Activated CD4-positive, alpha-beta T cell treated with anti-CD3 and anti-CD28 coated beads, Interleukin-2, amount 10 ng/mL, durations not matched to agents 7 days and 5 days (primary cell): Measurements from ENCODE around the gene KIRREL2. TPM values are rescaled to one million over a fixed set of nuclear protein-coding genes. Genes with fewer than 3 reads are reported as not detected.
"Not testable (repeated sequence)": the region's sequence is repeated elsewhere in the genome, so short reads cannot be mapped to it uniquely, and the experiment has no call there.

Experiments
- CTCF ChIA-PET: fragments of 350-600 bp; sonication (Branson Sonifier 250); formaldehyde crosslinking; loops from one replicate; lab custom pipeline; 2021; ENCODE audit warnings: antibody characterized with exemption; lab: Charles Lee
- POLR2A ChIA-PET: fragments of 350-600 bp; sonication (Branson Sonifier 250); formaldehyde crosslinking; loops from one replicate; lab custom pipeline; 2021; ENCODE audit warnings: antibody characterized with exemption; lab: Charles Lee
- DNase-seq: peaks from one replicate; pipeline ENCODE4 v3.0.0-alpha.2; 2020
- H3K27ac Mint-ChIP-seq: one replicate; pipeline ENCODE4 v1.8.0; 2021; ENCODE audit warnings: mild to moderate bottlenecking, moderate library complexity, mixed read lengths
- H3K27me3 Mint-ChIP-seq: one replicate; pipeline ENCODE4 v1.8.0; 2021; ENCODE audit warnings: mixed read lengths
- H3K36me3 Mint-ChIP-seq: one replicate; pipeline ENCODE4 v1.8.0; 2021; ENCODE audit warnings: low read depth, mixed read lengths
- H3K4me1 Mint-ChIP-seq: one replicate; pipeline ENCODE4 v1.8.0; 2021; ENCODE audit warnings: mixed read lengths
- H3K4me3 Mint-ChIP-seq: one replicate; pipeline ENCODE4 v1.8.0; 2021; ENCODE audit warnings: mild to moderate bottlenecking, moderate library complexity, mixed read lengths
- H3K9me3 Mint-ChIP-seq: one replicate; pipeline ENCODE4 v1.8.0; 2021; ENCODE audit warnings: mixed read lengths
- total RNA-seq, 2 experiments: library from RNA; stranded (reverse); gene quantifications; one replicate each; pipeline ENCODE4 v1.2.3, GENCODE V29; 2021

Gene KIRREL2
- total RNA-seq, 2 experiments from 2014 or later, result 0.19 to 0.25 TPM

DNA sequence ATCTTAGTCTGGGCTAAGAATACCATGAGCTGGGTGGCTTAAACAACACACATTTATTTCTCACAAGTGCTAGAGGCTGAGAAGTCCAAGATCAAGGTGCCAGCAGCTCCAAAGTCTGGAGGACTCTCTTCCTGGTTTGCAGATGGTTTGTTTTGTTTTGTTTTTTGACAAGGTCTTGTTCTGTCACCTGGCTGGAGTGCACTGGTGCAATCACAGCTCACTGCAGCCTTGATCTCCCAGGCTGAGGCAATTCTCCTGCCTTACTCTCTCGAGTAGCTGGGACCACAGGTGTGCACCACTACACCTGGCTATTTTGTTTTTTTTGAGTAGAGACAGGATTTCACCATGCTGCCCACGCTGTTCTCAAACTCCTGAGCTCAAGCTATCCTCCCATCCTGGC is 27.2 kb downstream of the KIRREL2 start:
- Mint-ChIP-seq H3K9me3 (no peaks in the 10 kb centered on the region), H3K4me1 (peaks cover 15% of the 10 kb centered on the region), H3K27me3 (peaks cover 8% of the 10 kb centered on the region), H3K27ac (no peak overlapping the region), H3K4me3 (no peak overlapping the region), H3K36me3 (peaks cover 25% of the 10 kb centered on the region)
- POLR2A ChIA-PET, result interaction anchor here (1.2 kb wide), 1 partner anchor 9 kb away, joined by 3 read pairs; no protein-coding TSS in a partner anchor
- no peak for DNase-seq
- CTCF ChIA-PET, result interaction anchor here (0.6 to 3.8 kb wide), 3 partner anchors 9 to 48 kb away, joined by 3 to 29 read pairs (median 23); no protein-coding TSS in a partner anchor

DNA sequence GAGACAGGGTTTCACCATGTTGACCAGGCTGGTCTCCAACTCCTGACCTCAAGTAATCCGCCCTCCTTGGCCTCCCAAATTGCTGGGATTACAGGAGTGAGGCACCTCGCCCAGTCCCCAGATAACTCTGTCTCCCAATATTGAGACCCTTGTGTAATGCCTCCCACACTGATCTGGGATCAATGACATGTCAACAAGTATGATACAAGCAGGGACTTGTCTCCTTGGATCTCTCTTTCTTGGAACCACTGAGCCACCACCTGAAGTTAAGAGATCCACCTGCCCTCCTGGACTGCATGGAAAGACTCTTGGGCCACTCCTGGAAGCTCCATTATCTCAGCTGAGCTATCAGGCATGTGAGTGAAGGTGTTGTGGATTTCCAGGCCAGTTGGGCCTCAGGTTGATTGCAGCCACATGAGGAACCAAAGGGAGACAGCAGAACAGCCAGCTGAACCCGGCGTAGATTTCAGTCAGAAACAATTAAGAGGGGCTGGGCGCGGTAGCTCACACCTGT is 28.6 kb downstream of the KIRREL2 start:
- POLR2A ChIA-PET, result no interaction called here
- Mint-ChIP-seq H3K36me3 (peaks cover 36% of the 10 kb centered on the region), H3K9me3 (no peaks in the 10 kb centered on the region), H3K4me3 (no peak overlapping the region), H3K27ac (no peak overlapping the region), H3K27me3 (no peaks in the 10 kb centered on the region), H3K4me1 (peaks cover 12% of the 10 kb centered on the region)
- no peak for DNase-seq
- CTCF ChIA-PET, result no interaction called here

GRCh38 chr19:35885904-35886303 is 29.2 kb downstream of the KIRREL2 start:
- H3K4me3 Mint-ChIP-seq, result no peak overlapping the region
- peaks cover 40% of the 10 kb centered on the region for H3K36me3 Mint-ChIP-seq
- DNase-seq, result no peak
- H3K27me3 Mint-ChIP-seq, result no peaks in the 10 kb centered on the region
- no peaks in the 10 kb centered on the region for H3K9me3 Mint-ChIP-seq
- POLR2A ChIA-PET, result no interaction called here
- peak overlapping the region; percentile 55 for H3K27ac Mint-ChIP-seq
- CTCF ChIA-PET, result no interaction called here
- peaks cover 12% of the 10 kb centered on the region for H3K4me1 Mint-ChIP-seq

- no peak for DNase-seq
- Mint-ChIP-seq H3K36me3 (peaks cover 43% of the 10 kb centered on the region), H3K27ac (no peak overlapping the region), H3K9me3 (no peaks in the 10 kb centered on the region), H3K4me1 (peaks cover 11% of the 10 kb centered on the region), H3K4me3 (no peak overlapping the region), H3K27me3 (no peaks in the 10 kb centered on the region)
- POLR2A ChIA-PET, result no interaction called here
- CTCF ChIA-PET, result interaction anchor here (0.6 to 1.5 kb wide), 2 partner anchors 42 to 60 kb away, joined by 3 read pairs; no protein-coding TSS in a partner anchor
These were observed 30.5 kb downstream of the KIRREL2 start for GRCh38 chr19:35887197-35887596.

DNA sequence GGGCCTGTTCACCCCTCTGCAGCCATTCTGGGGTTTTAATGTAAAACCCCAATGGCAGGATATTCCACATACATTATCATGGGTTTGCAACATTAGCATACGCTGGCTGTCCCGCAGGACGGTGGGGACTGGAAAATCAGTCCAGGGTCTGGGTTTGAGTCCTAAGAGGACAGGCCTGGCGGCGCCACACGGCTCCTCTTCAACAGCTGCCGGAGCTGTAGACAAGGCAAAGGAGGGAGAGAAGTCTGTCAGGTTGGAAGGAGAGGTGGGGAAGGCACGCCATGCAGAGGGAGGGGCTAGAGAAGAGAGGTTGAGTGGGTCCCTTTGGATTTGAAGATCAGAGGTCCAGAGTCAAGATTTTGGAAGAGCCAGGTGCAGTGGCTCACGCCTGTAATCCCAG is 31.7 kb downstream of the KIRREL2 start:
- Mint-ChIP-seq H3K4me3 (no peak overlapping the region), H3K9me3 (no peaks in the 10 kb centered on the region), H3K27me3 (no peaks in the 10 kb centered on the region), H3K36me3 (peaks cover 53% of the 10 kb centered on the region), H3K27ac (no peak overlapping the region), H3K4me1 (peaks cover 12% of the 10 kb centered on the region)
- no peak for DNase-seq
- ChIA-PET POLR2A (no interaction called here), CTCF (interaction anchor here (1.0 to 1.5 kb wide), 2 partner anchors 10 to 41 kb away, joined by 3 read pairs; no protein-coding TSS in a partner anchor)

- Mint-ChIP-seq H3K9me3 (no peaks in the 10 kb centered on the region), H3K36me3 (peaks cover 58% of the 10 kb centered on the region), H3K27ac (no peak overlapping the region), H3K27me3 (no peaks in the 10 kb centered on the region), H3K4me1 (peaks cover 12% of the 10 kb centered on the region), H3K4me3 (no peak overlapping the region)
- ChIA-PET CTCF (no interaction called here), POLR2A (no interaction called here)
- no peak for DNase-seq
These were observed 32.8 kb downstream of the KIRREL2 start for GRCh38 chr19:35889370-35890112.

DNA sequence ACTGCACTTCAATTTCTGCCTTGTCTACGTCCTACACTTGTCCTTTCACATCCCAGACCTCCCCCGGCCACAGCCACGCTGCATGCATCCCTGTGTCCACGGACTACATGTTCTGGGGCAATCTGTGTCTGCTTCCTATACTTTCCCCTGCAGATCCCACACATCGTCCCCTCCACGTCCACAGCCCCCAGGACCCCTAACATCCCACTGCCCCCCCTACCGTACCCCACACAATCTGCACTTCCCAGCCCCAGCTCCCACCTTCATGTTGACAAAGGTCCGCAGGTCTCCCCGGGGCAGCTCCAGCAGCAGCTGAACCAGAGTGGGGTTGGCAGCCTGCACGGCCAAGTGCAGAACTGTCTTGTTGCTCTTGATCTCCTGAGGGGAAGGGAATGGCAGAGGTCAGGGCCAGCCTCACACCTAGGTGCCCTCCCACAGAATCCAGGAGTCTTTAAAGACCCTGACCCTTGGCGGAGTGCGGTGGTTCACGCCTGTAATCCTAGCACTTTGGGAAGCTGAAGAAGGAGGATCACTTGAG is 33.5 kb downstream of the KIRREL2 start:
- POLR2A ChIA-PET, result no interaction called here
- no peak overlapping the region for H3K4me3 Mint-ChIP-seq

GRCh38 chr19:35891819-35892218 is 35.1 kb downstream of the KIRREL2 start:
- H3K4me3 Mint-ChIP-seq, H3K27ac Mint-ChIP-seq, POLR2A ChIA-PET, DNase-seq, H3K27me3 Mint-ChIP-seq, H3K9me3 Mint-ChIP-seq: not testable (repeated sequence)
- peaks cover 59% of the 10 kb centered on the region for H3K36me3 Mint-ChIP-seq
- CTCF ChIA-PET, result interaction anchor here (4.0 kb wide), 1 partner anchor 9 kb away, joined by 23 read pairs; no protein-coding TSS in a partner anchor
- peaks cover 22% of the 10 kb centered on the region for H3K4me1 Mint-ChIP-seq

More for the DNA sequence above, 33.5 kb downstream of the KIRREL2 start:
- Mint-ChIP-seq H3K9me3 (no peaks in the 10 kb centered on the region), H3K4me1 (peaks cover 14% of the 10 kb centered on the region), H3K27me3 (no peaks in the 10 kb centered on the region), H3K36me3 (peaks cover 61% of the 10 kb centered on the region), H3K27ac (no peak overlapping the region)
- DNase-seq, result no peak
- CTCF ChIA-PET, result no interaction called here

- POLR2A ChIA-PET, result no interaction called here
- DNase-seq, result no peak
- H3K4me1 Mint-ChIP-seq, result peaks cover 25% of the 10 kb centered on the region
- no peaks in the 10 kb centered on the region for H3K9me3 Mint-ChIP-seq
- no peak overlapping the region for H3K4me3 Mint-ChIP-seq
- CTCF ChIA-PET, result interaction anchor here (1.0 to 4.0 kb wide), 4 partner anchors 12 to 37 kb away, joined by 3 to 23 read pairs (median 4); no protein-coding TSS in a partner anchor
- no peaks in the 10 kb centered on the region for H3K27me3 Mint-ChIP-seq
- H3K36me3 Mint-ChIP-seq, result peaks cover 57% of the 10 kb centered on the region
- no peak overlapping the region for H3K27ac Mint-ChIP-seq
These were observed 37.6 kb downstream of the KIRREL2 start for GRCh38 chr19:35894342-35894741.

- no peak overlapping the region for H3K4me3 Mint-ChIP-seq
- peaks cover 28% of the 10 kb centered on the region for H3K4me1 Mint-ChIP-seq
These were observed 39.4 kb downstream of the KIRREL2 start for GRCh38 chr19:35895911-35896642.

DNA sequence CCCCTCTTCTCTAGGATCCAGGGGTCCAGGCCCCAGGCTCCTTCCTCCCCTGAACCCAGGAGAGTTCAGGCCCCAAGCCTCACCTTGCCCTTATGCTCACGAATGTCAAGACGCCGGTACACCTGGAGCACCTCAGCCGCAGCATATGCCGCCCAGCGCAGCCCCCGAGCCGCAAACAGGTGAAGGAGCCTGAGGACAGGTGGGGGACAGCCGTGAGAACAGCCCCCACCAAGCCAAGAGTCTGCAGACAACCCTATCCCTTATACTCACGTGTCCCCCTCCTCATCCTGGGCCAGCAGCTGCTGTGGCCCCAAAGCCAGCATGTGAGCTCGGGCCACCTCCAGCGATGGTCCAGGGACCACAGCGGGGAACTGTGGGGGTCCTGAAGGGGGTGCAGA is 39.9 kb downstream of the KIRREL2 start:
- peak overlapping the region; percentile 13 for H3K27ac Mint-ChIP-seq
- H3K9me3 Mint-ChIP-seq, result no peaks in the 10 kb centered on the region
- peaks cover 45% of the 10 kb centered on the region for H3K36me3 Mint-ChIP-seq
- no peak overlapping the region for H3K4me3 Mint-ChIP-seq
- no peaks in the 10 kb centered on the region for H3K27me3 Mint-ChIP-seq
- DNase-seq, result no peak
- peaks cover 31% of the 10 kb centered on the region for H3K4me1 Mint-ChIP-seq
- POLR2A ChIA-PET, result no interaction called here
- CTCF ChIA-PET, result no interaction called here

More at GRCh38 chr19:35895911-35896642, 39.4 kb downstream of the KIRREL2 start:
- no peaks in the 10 kb centered on the region for H3K9me3 Mint-ChIP-seq
- H3K27me3 Mint-ChIP-seq, result no peaks in the 10 kb centered on the region
- H3K36me3 Mint-ChIP-seq, result peaks cover 46% of the 10 kb centered on the region
- no peak overlapping the region for H3K27ac Mint-ChIP-seq
- no peak for DNase-seq
- ChIA-PET POLR2A (no interaction called here), CTCF (no interaction called here)

DNA sequence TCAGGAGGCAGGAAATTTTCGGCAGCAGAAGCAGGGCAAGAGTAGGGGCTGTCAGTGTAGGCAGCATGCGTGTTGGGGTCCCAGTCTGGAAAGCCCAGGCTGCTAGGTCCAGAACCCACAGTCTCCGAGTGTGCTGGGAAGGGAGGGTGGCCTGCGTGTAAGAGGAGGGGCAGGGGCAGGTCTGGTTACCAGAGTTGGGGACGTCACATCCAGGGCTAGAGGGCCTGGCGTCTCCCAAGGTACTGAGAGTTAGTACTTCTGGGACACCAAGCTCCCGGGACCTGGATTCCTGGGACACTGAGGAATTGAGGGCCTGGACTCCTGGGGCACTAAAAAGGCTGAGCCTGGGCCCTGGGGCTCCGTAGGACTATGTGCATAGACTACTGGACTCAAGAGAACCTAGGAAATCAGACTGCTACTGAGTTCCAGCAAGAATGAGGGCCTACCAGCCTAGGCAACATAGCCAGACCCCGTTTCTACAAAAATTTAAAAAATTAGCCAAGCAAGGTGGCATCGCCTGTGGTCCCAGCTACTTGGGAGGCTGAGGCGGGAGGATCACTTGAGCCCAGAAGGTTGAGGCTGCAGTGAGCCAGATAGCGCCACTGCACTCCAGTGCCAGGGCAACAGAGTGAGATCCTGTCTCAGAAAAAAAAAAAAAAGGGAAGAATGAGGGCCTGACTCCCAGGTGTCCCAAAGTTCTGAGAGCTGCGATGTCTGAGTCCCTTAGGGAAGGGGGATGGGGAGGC is 41.2 kb downstream of the KIRREL2 start:
- peaks cover 41% of the 10 kb centered on the region for H3K36me3 Mint-ChIP-seq
- H3K27ac Mint-ChIP-seq, result peak overlapping the region; percentile 80
- POLR2A ChIA-PET, result no interaction called here
- H3K4me3 Mint-ChIP-seq, result peak overlapping the region; percentile 94
- CTCF ChIA-PET, result interaction anchor here (0.8 to 0.9 kb wide), 2 partner anchors 9 to 16 kb away, joined by 3 to 4 read pairs; no protein-coding TSS in a partner anchor
- H3K27me3 Mint-ChIP-seq, result no peaks in the 10 kb centered on the region
- H3K9me3 Mint-ChIP-seq, result no peaks in the 10 kb centered on the region
- no peak for DNase-seq
- peaks cover 39% of the 10 kb centered on the region for H3K4me1 Mint-ChIP-seq
